Kidney glomerular epithelial cell (primary cell): Measurements from ENCODE around the gene SEMA3C.
"Not testable (repeated sequence)": the region's sequence is repeated elsewhere in the genome, so short reads cannot be mapped to it uniquely, and the experiment has no call there.

Experiments
- DNase-seq: peaks from one replicate; lab custom pipeline; 2025; lab: John Stamatoyannopoulos, UW

SEMA3C gene

GRCh38 chr7:80926955-80927354, 8.1 kb upstream of the SEMA3C start:
- not testable (repeated sequence) for DNase-seq

- no peak for DNase-seq
Observed at GRCh38 chr7:80924090-80924489, 5.2 kb upstream of the SEMA3C start.

- DNase-seq, result no peak
Observed at GRCh38 chr7:80923211-80923612, 4.4 kb upstream of the SEMA3C start.

GRCh38 chr7:80922253-80923049, 3.6 kb upstream of the SEMA3C start:
- no peak for DNase-seq

- no peak for DNase-seq
Observed at GRCh38 chr7:80921130-80921529, 2.3 kb upstream of the SEMA3C start.

GRCh38 chr7:80918399-80918798, 452 bp downstream of the SEMA3C start:
- DNase-seq, result peak; percentile 57

GRCh38 chr7:80916770-80917741, 1.8 kb downstream of the SEMA3C start:
- DNase-seq, result peak; percentile 76

- DNase-seq, result no peak
Observed at GRCh38 chr7:80910228-80910627, 8.6 kb downstream of the SEMA3C start.

- no peak for DNase-seq
Observed at GRCh38 chr7:80908360-80908797, 10.5 kb downstream of the SEMA3C start.

GRCh38 chr7:80907612-80908011, 11.2 kb downstream of the SEMA3C start:
- DNase-seq, result no peak

GRCh38 chr7:80907141-80907601, 11.7 kb downstream of the SEMA3C start:
- DNase-seq, result no peak

- no peak for DNase-seq
Observed at GRCh38 chr7:80905334-80905733, 13.5 kb downstream of the SEMA3C start.

GRCh38 chr7:80902716-80903308, 16.0 kb downstream of the SEMA3C start:
- DNase-seq, result no peak

GRCh38 chr7:80902019-80902418, 16.8 kb downstream of the SEMA3C start:
- no peak for DNase-seq

- DNase-seq, result peak; percentile 11
Observed at GRCh38 chr7:80900583-80901576, 18.0 kb downstream of the SEMA3C start.

GRCh38 chr7:80896906-80897598, 21.8 kb downstream of the SEMA3C start:
- no peak for DNase-seq

- no peak for DNase-seq
Observed at GRCh38 chr7:80895056-80895455, 23.8 kb downstream of the SEMA3C start.

GRCh38 chr7:80891259-80891544, 27.6 kb downstream of the SEMA3C start:
- DNase-seq, result no peak

- no peak for DNase-seq
Observed at GRCh38 chr7:80890426-80891258, 28.2 kb downstream of the SEMA3C start.

GRCh38 chr7:80889525-80889924, 29.3 kb downstream of the SEMA3C start:
- no peak for DNase-seq
